Epithelial cell of esophagus (primary cell): ENCODE measurements around the gene OXSR1.

Source experiments
- DNase-seq: peaks from one replicate; pipeline ENCODE4 v3.0.0; 2010; ENCODE audit warnings: low read depth
- H3K4me3 ChIP-seq: 2 replicates; pipeline ENCODE4 v1.5.1; 2011; ENCODE audit warnings: mild to moderate bottlenecking, low read length, control low read depth
- TF ChIP-seq, protein P1 (sequence below): IDR thresholded peaks from 2 replicates; pipeline ENCODE4 v1.5.1; 2011; ENCODE audit warnings: low read depth, mild to moderate bottlenecking, low read length, control low read depth, inconsistent platforms; ENCODE audit not compliant: insufficient read depth; ENCODE audit errors: missing control alignments

Gene OXSR1

DNA sequence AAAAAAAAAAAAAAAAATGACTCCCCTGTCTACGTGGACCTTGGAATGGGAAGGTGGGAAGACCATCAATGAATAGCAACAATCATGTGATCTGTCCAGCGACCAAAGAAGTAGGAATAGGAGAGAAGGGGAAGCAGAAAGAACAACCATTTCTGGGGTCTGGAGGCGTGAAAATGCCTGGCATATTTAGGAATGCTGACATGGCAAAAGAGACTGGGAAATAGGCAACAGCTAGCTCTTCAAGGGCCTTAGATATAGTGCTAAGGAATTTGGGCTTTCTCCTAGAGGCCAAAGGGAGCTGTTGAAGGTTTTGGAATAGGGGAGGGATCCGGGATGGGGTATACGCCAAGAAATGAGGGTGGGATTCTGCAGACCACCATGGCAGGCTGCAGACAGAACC lies 106.2 kb downstream of the OXSR1 start:
- H3K4me3 ChIP-seq: no peak overlapping the region
- TF ChIP-seq, protein P1, sequence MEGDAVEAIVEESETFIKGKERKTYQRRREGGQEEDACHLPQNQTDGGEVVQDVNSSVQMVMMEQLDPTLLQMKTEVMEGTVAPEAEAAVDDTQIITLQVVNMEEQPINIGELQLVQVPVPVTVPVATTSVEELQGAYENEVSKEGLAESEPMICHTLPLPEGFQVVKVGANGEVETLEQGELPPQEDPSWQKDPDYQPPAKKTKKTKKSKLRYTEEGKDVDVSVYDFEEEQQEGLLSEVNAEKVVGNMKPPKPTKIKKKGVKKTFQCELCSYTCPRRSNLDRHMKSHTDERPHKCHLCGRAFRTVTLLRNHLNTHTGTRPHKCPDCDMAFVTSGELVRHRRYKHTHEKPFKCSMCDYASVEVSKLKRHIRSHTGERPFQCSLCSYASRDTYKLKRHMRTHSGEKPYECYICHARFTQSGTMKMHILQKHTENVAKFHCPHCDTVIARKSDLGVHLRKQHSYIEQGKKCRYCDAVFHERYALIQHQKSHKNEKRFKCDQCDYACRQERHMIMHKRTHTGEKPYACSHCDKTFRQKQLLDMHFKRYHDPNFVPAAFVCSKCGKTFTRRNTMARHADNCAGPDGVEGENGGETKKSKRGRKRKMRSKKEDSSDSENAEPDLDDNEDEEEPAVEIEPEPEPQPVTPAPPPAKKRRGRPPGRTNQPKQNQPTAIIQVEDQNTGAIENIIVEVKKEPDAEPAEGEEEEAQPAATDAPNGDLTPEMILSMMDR: no peak
- no peak for DNase-seq

DNA sequence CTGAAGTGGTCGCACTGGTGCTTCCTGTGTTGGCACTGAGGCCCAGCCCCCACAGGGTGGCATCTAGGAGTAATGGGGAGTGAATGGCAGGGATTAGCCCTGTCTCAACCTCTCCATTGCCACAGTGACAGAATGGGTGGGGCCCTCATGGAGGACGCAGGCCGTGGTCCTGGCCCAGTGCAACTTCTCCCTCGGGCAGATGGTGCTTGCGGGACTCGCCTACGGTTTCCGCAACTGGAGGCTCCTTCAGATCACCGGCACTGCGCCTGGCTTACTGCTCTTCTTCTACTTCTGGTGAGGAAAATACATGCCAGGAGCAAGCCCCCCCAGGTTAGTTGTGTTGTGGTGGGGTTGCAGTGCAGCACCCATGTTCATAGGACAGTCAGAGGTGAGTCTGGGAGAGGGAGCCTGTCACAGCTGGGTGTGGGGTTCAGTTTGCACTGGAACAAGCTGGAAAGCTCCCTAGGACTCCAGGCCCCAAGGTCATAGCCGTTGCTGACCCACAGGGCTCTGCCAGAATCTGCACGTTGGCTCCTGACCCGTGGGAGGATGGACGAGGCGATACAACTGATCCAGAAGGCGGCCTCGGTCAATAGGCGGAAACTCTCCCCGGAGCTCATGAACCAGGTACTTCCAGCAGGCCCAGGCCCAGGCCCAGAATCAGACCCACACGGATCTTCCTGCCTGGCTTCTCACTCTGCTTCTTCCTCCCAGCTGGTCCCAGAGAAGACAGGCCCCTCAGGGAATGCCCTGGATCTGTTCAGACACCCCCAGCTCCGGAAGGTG lies 109.7 kb downstream of the OXSR1 start:
- no peak overlapping the region for H3K4me3 ChIP-seq
- TF ChIP-seq, protein P1: no peak
- no peak for DNase-seq

DNA sequence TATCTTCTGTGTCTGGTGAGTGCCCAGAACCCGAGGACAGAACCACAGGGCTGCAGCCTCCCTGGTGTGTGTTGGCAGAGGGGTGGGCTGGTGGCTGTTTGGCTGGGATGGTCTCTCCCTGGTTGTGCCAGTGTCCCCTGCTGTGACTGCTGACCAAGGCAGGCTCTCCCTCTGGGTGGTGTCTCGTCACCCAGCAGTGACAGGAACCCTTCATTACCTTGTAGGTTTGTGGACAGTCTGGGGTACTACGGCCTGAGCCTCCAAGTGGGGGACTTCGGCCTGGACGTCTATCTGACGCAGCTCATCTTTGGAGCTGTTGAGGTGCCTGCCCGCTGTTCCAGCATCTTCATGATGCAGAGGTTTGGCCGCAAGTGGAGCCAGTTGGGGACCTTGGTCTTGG lies 110.3 kb downstream of the OXSR1 start:
- TF ChIP-seq, protein P1: no peak
- DNase-seq: no peak
- no peak overlapping the region for H3K4me3 ChIP-seq

DNA sequence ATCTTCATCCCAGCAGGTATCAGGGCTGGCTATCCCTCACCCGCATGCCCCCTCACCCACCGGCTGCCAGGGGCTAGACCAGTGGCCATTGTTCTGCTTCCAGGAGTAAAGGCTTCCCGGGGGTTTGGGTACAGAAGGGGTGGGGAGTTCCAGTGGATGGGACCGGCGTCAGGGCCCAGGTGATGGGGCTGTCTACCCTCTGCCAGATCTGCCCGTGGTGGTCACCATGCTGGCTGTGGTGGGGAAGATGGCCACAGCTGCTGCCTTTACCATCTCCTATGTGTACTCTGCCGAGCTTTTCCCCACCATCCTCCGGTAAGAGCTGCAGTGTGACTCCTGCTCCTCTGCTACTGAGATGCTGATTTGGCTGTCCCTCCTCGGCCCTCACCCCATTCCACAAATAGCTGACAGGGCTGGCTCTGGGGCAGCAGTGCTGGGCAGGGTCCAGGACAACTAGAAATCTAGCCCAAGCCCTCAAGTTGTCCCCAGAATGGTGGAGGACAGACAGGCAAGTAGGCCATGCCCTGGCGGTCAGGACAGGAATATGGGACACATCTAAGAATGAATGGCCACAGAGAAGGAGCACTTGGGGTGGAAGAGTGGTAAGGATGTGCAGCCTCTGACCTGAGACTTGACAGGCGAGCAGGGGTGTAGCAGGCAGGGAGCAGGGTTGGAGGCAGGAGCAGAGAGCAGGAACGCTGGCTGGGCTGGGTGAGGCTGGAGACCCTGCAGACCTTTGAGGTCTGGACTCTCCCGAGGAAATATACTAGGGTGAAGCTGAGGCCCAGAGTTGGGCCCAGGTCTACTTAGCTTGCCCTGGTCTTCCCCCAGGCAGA lies 111.0 kb downstream of the OXSR1 start:
- H3K4me3 ChIP-seq: no peak overlapping the region
- DNase-seq: no peak
- TF ChIP-seq, protein P1: no peak

DNA sequence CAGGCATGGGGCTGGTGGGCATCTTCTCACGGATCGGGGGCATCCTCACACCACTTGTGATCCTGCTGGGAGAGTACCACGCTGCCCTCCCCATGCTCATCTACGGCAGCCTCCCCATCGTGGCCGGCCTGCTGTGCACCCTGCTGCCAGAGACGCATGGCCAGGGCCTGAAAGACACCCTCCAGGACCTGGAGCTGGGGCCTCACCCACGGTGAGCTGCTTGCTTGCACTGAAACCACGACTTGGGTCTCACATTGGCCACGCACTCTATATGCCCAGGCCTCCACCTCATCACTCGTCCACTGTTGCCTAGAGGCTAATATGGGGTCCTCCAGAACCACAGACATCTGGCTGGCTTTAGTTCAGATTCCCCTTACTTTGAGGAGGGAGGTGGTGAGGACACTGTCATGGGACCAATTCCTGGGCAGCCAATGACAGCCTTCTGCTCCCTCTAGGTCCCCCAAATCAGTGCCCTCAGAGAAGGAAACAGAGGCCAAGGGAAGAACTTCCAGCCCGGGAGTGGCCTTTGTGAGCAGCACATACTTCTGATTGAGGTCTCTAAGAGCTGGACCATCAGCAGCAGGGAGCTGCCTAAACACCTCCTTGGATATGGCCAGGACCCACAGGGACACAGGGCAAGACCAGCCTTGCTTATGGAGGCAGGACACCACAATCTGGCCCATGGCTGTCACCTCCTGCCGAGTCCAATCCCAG lies 111.7 kb downstream of the OXSR1 start:
- TF ChIP-seq, protein P1: no peak

DNA sequence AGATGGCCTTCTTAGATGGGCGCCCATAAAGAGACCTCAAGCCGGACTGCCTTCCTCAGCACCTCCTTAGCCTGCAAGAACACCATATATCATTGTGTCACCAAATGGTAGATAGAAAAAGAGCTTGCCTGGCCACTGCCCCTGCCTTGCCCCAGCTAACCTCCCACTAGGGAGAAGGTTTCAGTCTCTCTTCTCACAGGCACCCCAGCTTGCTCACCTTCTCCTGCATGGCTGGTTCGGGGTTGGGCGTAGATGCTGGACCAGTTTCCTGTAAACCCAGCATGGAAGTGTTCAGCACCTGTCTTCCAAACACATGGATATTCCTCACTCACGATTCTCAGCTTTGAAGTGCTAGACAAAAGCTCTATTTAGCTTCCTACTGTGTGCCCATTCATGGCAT lies 113.5 kb downstream of the OXSR1 start:
- no peak overlapping the region for H3K4me3 ChIP-seq
- TF ChIP-seq, protein P1: no peak
- no peak for DNase-seq

More for the DNA sequence above, 111.7 kb downstream of the OXSR1 start:
- DNase-seq: no peak
- H3K4me3 ChIP-seq: no peak overlapping the region
